ENCODE measurements around the gene MAFB. TPM values are rescaled to one million over a fixed set of nuclear protein-coding genes. Genes with fewer than 3 reads are reported as not detected.
A peak's percentile ranks its signal among the peaks of the same experiment; 100 is the strongest.

Gene MAFB
- total and polyA plus RNA-seq, 7 donors, result 5.4 to 43.3 (median 18.6) TPM

DNA sequence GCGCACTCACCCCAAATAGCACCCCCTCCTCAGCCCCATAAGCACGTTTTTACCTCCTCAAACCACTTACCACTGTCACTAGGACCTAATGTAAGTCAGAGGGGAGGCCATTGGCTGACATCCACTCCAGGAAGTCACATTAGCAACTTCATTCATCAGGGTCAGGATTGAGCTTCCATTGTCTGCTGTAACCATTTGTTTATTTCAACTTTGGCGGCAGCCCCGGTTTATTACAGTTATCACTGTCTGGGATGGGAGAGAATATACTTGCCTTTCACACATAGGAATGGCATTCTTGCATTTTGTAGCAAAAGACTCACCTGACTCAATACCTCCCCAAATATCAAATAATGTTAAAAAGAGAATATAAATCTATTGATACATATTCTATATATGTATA is 38.3 kb downstream of the MAFB start:
- no peaks in the 10 kb centered on the region for H3K36me3 ChIP-seq
- H3K9me3 ChIP-seq, result no peaks in the 10 kb centered on the region
- peaks cover 0 to 16% (median 0%) of the 10 kb centered on the region in 3 donors for H3K27me3 ChIP-seq
- 48 to 61% methylated on average over 4 of the region's 4 CpGs for WGBS, 2 donors
- no peak overlapping the region for H3K27ac ChIP-seq
- TF ChIP-seq POLR2A (IDR thresholded peaks at IDR 0.05) (no peak), EP300 (IDR thresholded peaks at IDR 0.05) (no peak), POLR2AphosphoS5 (IDR thresholded peaks at IDR 0.05) (no peak)
- TF ChIP-seq, protein P1, sequence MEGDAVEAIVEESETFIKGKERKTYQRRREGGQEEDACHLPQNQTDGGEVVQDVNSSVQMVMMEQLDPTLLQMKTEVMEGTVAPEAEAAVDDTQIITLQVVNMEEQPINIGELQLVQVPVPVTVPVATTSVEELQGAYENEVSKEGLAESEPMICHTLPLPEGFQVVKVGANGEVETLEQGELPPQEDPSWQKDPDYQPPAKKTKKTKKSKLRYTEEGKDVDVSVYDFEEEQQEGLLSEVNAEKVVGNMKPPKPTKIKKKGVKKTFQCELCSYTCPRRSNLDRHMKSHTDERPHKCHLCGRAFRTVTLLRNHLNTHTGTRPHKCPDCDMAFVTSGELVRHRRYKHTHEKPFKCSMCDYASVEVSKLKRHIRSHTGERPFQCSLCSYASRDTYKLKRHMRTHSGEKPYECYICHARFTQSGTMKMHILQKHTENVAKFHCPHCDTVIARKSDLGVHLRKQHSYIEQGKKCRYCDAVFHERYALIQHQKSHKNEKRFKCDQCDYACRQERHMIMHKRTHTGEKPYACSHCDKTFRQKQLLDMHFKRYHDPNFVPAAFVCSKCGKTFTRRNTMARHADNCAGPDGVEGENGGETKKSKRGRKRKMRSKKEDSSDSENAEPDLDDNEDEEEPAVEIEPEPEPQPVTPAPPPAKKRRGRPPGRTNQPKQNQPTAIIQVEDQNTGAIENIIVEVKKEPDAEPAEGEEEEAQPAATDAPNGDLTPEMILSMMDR (IDR thresholded peaks at IDR 0.05), result peak in 1 of 4 experiments; percentile 21
- intact Hi-C loops (cut with DNase I), result no loop called here
- H3K4me1 ChIP-seq, result no peaks in the 10 kb centered on the region
- H3K4me3 ChIP-seq, result no peak overlapping the region
- DNase-seq, result no peak

DNA sequence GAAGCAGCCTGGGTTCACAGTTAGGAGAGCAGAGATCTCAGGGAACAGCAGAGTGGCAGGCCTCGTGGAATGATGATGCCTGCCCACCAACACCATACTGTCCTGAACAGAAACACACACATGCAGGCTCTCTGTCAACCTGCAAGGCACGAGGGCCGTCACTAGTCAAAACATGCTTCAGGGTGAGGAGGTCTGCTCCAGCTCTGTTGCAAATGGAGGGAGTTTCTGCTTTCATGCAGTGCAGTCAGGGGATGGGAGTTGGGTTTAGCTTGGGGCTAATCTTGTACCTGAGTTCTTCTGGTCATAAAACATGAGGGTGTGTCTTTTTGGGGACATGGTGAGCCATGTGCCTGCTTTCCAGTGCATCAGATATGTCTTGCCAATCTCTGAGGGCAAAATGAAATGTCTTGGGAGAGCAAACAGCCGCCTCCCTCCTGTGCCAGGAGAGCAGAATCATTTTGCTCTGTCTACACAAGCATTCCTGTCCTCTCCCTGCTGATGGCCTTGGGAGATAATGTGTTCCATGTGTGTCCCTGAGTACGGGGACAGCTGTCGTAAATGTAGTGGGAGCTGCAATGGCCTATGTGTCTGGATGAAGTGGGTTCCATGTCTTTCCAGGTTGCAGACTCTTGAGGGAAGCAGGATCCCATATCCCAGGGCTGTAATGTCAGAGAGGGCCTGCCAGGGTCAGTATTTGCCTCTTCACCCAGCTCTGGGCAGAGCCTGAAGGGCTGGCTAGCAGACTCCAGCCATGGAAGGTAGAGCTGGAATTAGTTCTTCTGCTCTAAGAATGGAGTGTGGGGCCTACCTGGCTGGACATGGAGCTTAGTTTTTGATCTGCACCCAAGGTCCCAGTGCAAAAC is 40.6 kb downstream of the MAFB start:
- intact Hi-C loops (cut with DNase I), result no loop called here

DNA sequence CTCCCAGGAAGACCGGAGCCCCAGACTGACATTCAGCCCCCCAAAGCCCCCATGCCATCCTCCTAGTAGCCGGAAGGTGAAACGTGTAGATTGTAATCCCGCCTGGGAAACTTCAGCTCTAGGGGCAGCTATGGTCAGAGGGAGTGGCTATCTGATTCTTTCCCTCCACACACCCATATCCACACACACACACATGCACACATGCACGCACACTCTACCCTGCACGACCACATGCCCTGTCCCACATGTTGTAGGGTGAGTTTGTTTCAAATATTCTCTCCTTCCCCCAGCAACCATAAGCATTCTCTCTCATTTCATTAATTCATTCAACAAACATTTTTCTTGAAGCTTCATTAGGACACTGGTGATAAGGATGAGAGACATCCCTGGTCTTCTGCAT is 42.2 kb downstream of the MAFB start:
- TF ChIP-seq POLR2AphosphoS5 (IDR thresholded peaks at IDR 0.05) (no peak), POLR2A (IDR thresholded peaks at IDR 0.05) (no peak), EP300 (IDR thresholded peaks at IDR 0.05) (no peak)
- TF ChIP-seq, protein P1 (IDR thresholded peaks at IDR 0.05), result no peak
- intact Hi-C loops (cut with DNase I), result no loop called here

More for the DNA sequence above, 40.6 kb downstream of the MAFB start:
- no peak for DNase-seq
- Histone ChIP-seq H3K9me3 (no peaks in the 10 kb centered on the region), H3K27ac (no peak overlapping the region), H3K4me3 (no peak overlapping the region), H3K36me3 (no peaks in the 10 kb centered on the region), H3K4me1 (no peaks in the 10 kb centered on the region), H3K27me3 (peaks cover 0 to 16% (median 0%) of the 10 kb centered on the region in 3 donors)
- TF ChIP-seq POLR2A (IDR thresholded peaks at IDR 0.05) (no peak), POLR2AphosphoS5 (IDR thresholded peaks at IDR 0.05) (no peak), EP300 (IDR thresholded peaks at IDR 0.05) (no peak)
- TF ChIP-seq, protein P1 (IDR thresholded peaks at IDR 0.05), result no peak
- 70 to 84% methylated on average over 6 of the region's 6 CpGs for WGBS, 2 donors

DNA sequence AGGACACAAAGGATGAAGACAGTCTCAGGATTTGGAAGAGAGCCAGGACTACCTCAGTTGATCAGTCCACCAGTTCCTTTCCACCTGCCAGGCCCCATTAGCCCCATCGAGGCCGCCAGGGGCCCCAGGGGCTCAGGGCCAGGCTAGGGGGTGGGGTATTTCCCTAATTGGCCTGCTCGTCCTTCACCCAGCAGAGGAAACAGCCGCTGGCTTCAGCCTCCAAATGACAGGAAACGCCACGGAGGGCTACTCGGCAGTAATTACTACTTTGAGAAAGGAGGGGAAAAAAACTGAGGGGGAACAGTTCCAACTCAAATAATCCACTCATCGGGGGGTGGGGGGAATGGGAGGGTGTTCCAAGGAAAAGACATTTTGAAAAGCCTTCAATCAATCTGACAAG is 42.7 kb downstream of the MAFB start:
- no peaks in the 10 kb centered on the region for H3K4me1 ChIP-seq
- H3K4me3 ChIP-seq, result no peak overlapping the region
- no peak overlapping the region for H3K27ac ChIP-seq
- 5 to 13% methylated on average over 8 of the region's 8 CpGs for WGBS, 2 donors
- H3K9me3 ChIP-seq, result no peaks in the 10 kb centered on the region
- TF ChIP-seq POLR2A (IDR thresholded peaks at IDR 0.05) (no peak), EP300 (IDR thresholded peaks at IDR 0.05) (no peak), POLR2AphosphoS5 (IDR thresholded peaks at IDR 0.05) (no peak)
- TF ChIP-seq, protein P1 (IDR thresholded peaks at IDR 0.05), result no peak
- intact Hi-C loops (cut with DNase I), result no loop called here
- peaks cover 0 to 16% (median 0%) of the 10 kb centered on the region in 3 donors for H3K27me3 ChIP-seq
- no peak for DNase-seq
- no peaks in the 10 kb centered on the region for H3K36me3 ChIP-seq

More for the DNA sequence above, 42.2 kb downstream of the MAFB start:
- 43 to 63% methylated on average over 6 of the region's 6 CpGs for WGBS, 2 donors
- Histone ChIP-seq H3K9me3 (no peaks in the 10 kb centered on the region), H3K27ac (no peak overlapping the region), H3K4me3 (no peak overlapping the region), H3K4me1 (no peaks in the 10 kb centered on the region), H3K27me3 (peaks cover 0 to 16% (median 0%) of the 10 kb centered on the region in 3 donors), H3K36me3 (no peaks in the 10 kb centered on the region)
- DNase-seq, result no peak
